ENCODE data around the gene ATXN1.

The ATXN1 gene

GRCh38 chr6:16278750-16279149 is 482.5 kb downstream of the ATXN1 start:
- ChIA-PET CTCF (interaction anchor here (1.2 to 5.5 kb wide), 6 partner anchors 7 to 613 kb away, joined by 3 to 63 read pairs (median 4); no protein-coding TSS in a partner anchor), POLR2A (no interaction called here)
- no peak for DNase-seq (ENCODE audit: extremely low spot score)
- TF ChIP-seq CTCF (IDR thresholded peaks at IDR 0.05; ENCODE audit: control extremely low read depth, extremely low read depth, low read depth, missing control alignments) = no peak

DNA sequence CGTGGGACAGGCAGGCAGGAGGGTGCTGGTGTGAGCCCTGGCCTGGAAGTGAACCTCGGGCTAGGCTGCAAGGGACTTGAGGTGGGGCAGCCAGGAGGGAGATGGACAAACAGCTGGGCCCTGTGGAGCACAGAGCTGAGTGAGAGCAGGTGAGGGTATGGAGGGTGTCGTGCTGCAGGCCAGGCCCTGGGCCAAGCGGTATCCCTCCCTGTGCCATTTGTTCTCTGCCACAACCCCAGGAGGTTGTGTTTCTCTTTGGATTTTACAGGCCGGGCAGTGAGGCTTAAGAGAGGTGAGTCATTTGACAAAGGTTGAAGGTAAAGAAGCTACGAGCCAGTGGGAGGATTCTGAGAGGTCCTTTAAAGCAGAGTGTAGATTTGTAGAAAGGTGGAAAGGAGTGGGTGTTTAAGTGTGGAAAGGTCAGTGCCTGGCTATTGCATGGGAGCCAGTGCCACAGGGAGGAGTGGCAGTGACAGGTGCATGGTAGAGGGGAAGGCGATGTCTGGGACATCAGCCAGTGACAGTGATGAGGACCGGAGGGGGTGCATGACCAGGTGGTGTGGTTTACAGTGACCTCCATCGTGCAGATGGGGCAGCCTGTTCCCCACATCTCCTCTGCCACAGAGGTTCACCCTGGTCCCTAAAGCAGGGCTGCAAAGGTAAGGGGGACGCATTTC is 483.1 kb downstream of the ATXN1 start:
- no peak for TF ChIP-seq CTCF (IDR thresholded peaks at IDR 0.05; ENCODE audit: control extremely low read depth, extremely low read depth, low read depth, missing control alignments)
- no peak for DNase-seq (ENCODE audit: extremely low spot score)
- CTCF ChIA-PET = interaction anchor here (0.6 to 5.5 kb wide), 3 partner anchors 8 to 613 kb away, joined by 3 to 63 read pairs (median 3); no protein-coding TSS in a partner anchor
- POLR2A ChIA-PET = no interaction called here

DNA sequence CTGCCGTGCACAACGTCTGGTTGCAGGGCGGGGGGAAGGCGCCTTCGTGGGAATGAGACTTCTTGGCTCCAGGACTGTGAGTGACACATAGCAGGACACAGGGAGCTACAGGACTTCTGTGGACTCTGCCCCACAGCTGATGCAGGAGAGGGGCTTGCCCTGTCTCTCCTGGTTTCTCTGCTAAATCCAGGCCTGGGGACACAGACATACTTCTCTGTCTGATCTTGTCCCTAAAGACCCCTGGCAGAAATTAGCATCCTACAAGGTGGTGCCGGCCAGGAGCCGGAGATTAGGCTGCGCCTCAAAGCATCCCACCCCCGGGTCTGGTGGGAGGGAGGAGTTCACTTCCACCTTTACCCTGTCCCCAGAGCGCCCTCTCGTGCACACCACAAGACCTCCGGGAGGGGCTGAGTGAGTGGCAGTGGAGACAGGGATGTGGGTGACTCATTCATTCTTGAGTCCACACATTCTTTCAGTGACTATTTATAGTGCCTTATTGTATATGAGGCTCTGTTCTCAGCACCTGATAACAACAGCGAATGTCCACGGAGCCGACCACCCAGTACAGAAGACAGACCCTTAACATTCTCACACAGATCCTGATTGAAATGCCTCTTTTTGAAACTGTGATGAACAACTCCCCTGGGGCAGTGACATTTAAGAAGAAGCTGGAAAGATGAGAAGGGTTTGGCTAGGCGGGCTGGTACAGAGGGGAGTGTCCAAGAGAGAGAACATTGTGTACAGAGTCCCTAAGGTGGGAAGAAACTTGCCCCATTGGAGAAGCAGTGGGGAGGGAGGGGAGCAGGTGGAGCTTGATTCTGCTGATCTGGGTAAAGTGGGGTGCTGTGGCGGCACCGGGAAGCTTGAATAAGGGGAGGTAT is 483.9 kb downstream of the ATXN1 start:
- POLR2A ChIA-PET = no interaction called here
- peak; percentile 50 for DNase-seq (ENCODE audit: extremely low spot score)
- CTCF ChIA-PET = interaction anchor here (0.6 to 5.5 kb wide), 6 partner anchors 9 to 488 kb away, joined by 3 to 63 read pairs (median 4); partner anchors contain the start of gene GMPR
- peak; percentile 17 for TF ChIP-seq CTCF (IDR thresholded peaks at IDR 0.05; ENCODE audit: control extremely low read depth, extremely low read depth, low read depth, missing control alignments)

DNA sequence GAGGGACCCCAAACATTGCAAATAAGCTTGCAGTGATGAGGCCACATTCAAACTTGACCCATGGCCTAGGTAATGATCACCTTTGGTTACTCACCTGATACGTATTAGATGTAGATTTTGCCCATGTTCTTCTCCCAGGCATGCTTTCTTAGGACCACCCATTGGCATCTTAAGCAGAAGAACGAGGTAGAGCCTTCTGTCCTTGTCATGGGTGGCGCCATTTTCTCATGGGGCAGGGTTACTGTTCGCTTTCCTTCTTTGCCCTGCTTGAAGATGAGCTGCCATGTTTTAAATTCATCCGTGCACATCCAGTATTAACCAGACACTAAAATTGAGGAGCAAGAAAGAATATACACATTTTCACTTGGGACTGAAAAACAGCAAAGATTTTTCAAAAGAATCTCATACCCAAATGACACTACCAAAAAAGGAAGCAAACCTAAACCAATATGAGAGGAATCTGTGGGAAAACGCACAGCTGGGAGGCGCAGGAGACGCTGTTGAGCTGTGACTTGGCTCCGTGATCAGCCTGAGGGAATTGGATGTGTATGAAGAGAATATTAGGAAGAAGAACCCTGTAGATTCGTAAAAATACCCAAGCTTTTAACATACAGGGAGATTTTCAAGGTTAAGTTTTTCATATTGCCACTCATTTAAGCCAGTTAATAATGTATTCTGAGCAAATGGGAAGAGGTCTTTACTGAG is 486.2 kb downstream of the ATXN1 start:
- TF ChIP-seq CTCF (IDR thresholded peaks at IDR 0.05; ENCODE audit: control extremely low read depth, extremely low read depth, low read depth, missing control alignments) = no peak
- ChIA-PET POLR2A (no interaction called here), CTCF (interaction anchor here (0.9 to 5.5 kb wide), 9 partner anchors 7 to 236 kb away, joined by 3 to 63 read pairs (median 4); no protein-coding TSS in a partner anchor)
- DNase-seq (ENCODE audit: extremely low spot score) = no peak

DNA sequence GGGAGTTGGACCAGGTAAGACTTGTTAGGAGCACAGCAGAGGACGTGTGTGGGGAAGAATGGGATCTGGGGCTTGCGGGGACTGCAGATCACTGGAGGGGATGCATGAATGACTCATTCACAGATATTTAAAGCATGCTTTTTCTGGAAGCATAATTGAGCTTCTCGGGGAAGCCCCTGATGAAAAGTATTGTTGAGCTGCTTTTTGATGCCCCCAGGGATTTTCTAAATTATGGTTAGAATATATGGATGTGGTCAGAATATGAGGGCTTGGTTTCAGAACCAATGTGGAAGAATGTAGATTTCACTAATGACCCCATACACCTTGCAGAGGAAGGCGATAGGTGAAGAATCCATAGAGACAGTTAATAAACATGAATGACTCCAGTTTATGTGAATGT is 486.8 kb downstream of the ATXN1 start:
- no peak for TF ChIP-seq CTCF (IDR thresholded peaks at IDR 0.05; ENCODE audit: control extremely low read depth, extremely low read depth, low read depth, missing control alignments)
- POLR2A ChIA-PET = no interaction called here
- DNase-seq (ENCODE audit: extremely low spot score) = no peak
- CTCF ChIA-PET = interaction anchor here (0.8 to 5.5 kb wide), 6 partner anchors 12 to 237 kb away, joined by 3 to 63 read pairs (median 4); no protein-coding TSS in a partner anchor

DNA sequence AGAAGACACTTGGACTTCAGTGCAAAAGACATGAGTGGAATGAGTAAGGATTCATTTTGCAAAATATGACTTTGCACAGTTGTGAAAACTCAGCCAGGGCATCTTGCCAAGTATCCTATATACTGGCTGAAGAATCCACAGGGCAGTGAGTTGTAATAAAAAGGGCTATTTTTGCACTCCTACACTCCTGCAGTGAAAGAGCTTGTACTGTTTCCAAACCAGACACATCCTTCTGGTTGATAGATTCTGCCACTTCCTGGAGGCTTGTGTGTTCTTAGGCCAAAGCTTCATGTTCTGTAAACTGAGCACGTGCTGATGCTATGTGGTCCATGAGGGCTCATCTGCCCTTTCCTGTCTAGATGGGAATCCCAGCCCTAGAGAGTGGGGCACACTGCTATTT is 488.0 kb downstream of the ATXN1 start:
- no peak for TF ChIP-seq CTCF (IDR thresholded peaks at IDR 0.05; ENCODE audit: control extremely low read depth, extremely low read depth, low read depth, missing control alignments)
- ChIA-PET POLR2A (no interaction called here), CTCF (interaction anchor here (1.1 to 5.5 kb wide), 2 partner anchors 13 kb away, joined by 3 to 63 read pairs; no protein-coding TSS in a partner anchor)
- DNase-seq (ENCODE audit: extremely low spot score) = no peak

Data from GM10248 (cell line).